GM12891 (cell line): Measurements from ENCODE around the gene SUPT6H.
A peak's percentile ranks its signal among the peaks of the same experiment; 100 is the strongest.
"Not testable (repeated sequence)": the region's sequence is repeated elsewhere in the genome, so short reads cannot be mapped to it uniquely, and the experiment has no call there.

Experiments used
- DNase-seq: peaks from one replicate; pipeline ENCODE4 v3.0.0; 2011; ENCODE audit warnings: low spot score; ENCODE audit not compliant: insufficient read length
- FAIRE-seq: peaks from 2 replicates; lab custom pipeline; 2011; peaks lifted over from hg19 to GRCh38; lab: Jason Lieb, UNC
- PAX5 ChIP-seq: IDR thresholded peaks from 2 replicates; pipeline ENCODE4 v1.6.1; 2011; ENCODE audit warnings: low read length, moderate library complexity, mild to moderate bottlenecking; ENCODE audit not compliant: insufficient read depth, severe bottlenecking
- POLR2A ChIP-seq: IDR thresholded peaks from 2 replicates; pipeline ENCODE4 v1.6.1; 2011; ENCODE audit warnings: low read depth, low read length, control low read depth
- POLR2AphosphoS5 ChIP-seq: IDR thresholded peaks from 2 replicates; pipeline ENCODE4 v1.6.1; 2011; ENCODE audit warnings: low read depth, low read length, control low read depth
- POU2F2 ChIP-seq: IDR thresholded peaks from 2 replicates; pipeline ENCODE4 v1.6.1; 2011; ENCODE audit warnings: low read depth, mild to moderate bottlenecking, control low read depth, low read length, moderate library complexity
- SPI1 ChIP-seq: IDR thresholded peaks from 2 replicates; pipeline ENCODE4 v1.6.1; 2011; ENCODE audit warnings: low read depth, low read length, control low read depth
- TAF1 ChIP-seq: IDR thresholded peaks from 2 replicates; pipeline ENCODE4 v1.6.1; 2011; ENCODE audit warnings: low read depth, low read length, control low read depth

SUPT6H gene

DNA sequence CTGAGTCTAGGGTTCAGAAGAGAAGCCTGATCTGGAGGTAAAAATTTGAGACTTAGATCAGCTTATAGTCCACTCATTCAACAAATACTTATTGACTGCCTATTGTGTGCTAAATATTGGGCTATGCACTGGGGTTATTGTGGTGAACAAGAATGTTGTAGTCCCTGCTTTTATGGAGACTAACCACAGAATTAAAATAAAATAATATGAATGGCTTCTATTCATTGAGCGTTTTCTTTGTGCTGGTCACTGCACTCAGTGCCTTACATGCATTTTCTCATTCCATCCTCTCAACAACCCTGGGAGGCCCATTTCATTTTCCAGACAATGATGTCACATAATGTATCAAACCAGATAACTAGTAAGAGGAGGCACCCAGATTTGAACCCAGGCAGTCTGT lies 71.3 kb downstream of the SUPT6H start:
- TF ChIP-seq POLR2AphosphoS5: no peak
- no peak for TF ChIP-seq SPI1
- TF ChIP-seq PAX5: no peak
- no peak for TF ChIP-seq TAF1
- TF ChIP-seq POLR2A: no peak
- FAIRE-seq (no peak), DNase-seq (no peak)

DNA sequence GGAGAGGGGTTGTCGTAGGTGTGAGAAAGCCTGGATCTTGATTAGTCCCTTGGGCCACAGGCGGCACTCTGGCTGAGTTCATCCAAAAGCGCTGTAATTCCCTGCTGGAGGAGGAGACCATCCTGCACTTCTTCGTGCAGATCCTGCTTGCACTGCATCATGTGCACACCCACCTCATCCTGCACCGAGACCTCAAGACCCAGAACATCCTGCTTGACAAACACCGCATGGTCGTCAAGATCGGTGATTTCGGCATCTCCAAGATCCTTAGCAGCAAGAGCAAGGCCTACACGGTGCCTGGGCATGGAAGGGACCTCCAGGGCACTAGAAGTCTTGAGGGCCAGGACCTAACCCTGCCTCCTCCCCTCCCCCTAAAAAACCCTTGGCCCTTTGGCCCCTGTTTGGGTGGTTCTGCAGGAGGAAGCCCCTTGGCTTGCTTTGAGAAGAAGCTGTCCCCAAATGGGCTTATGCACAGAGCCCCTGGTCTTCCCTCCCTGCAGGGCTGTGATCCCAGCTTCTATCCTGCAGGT lies 72.8 kb downstream of the SUPT6H start:
- DNase-seq (no peak), FAIRE-seq (no peak)
- TF ChIP-seq POU2F2 (no peak), POLR2AphosphoS5 (no peak), POLR2A (no peak), TAF1 (no peak), SPI1 (no peak), PAX5 (no peak)

DNA sequence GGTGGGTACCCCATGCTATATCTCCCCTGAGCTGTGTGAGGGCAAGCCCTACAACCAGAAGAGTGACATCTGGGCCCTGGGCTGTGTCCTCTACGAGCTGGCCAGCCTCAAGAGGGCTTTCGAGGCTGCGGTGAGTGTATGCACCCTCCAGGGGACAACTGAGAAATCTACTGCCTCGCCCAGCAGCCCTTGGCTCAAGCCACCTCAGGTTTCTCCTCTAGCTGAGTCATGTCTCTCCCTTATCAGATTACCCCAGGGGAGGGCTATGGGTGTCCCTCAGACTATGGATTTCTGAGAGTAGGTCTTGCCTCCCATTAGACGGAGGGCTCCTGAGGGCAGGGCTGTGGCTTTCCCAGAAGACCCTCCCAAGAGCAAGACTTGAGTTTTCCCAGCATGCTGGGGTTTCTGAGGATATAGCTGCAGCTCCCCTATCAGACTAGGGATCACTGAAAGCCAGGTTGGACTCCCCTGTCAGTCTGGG lies 73.3 kb downstream of the SUPT6H start:
- FAIRE-seq (no peak), DNase-seq (no peak)
- no peak for TF ChIP-seq POLR2A
- TF ChIP-seq SPI1: no peak
- no peak for TF ChIP-seq POU2F2
- TF ChIP-seq TAF1: no peak
- no peak for TF ChIP-seq PAX5
- TF ChIP-seq POLR2AphosphoS5: no peak

DNA sequence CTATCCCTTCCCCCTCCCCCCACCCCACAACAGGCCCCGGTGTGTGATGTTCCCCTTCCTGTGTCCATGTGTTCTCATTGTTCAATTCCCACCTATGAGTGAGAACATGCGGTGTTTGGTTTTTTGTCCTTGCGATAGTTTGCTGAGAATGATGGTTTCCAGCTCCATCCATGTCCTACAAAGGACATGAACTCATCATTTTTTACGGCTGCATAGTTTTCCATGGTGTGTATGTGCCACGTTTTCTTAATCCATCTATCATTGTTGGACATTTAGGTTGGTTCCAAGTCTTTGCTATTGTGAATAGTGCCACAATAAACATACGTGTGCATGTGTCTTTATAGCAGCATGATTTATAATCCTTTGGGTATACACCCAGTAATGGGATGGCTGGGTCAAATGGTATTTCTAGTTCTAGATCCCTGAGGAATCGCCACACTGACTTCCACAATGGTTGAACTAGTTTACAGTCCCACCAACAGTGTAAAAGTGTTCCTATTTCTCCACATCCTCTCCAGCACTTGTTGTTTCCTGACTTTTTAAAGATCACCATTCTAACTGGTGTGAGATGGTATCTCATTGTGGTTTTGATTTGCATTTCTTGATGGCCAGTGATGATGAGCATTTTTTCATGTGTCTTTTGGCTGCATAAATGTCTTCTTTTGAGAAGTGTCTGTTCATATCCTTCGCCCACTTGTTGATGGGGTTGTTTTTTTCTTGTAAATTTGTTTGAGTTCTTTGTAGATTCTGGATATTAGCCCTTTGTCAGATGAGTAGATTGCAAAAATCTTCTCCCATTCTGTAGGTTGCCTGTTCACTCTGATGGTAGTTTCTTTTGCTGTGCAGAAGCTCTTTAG lies 74.1 kb downstream of the SUPT6H start:
- FAIRE-seq, DNase-seq: not testable (repeated sequence)

DNA sequence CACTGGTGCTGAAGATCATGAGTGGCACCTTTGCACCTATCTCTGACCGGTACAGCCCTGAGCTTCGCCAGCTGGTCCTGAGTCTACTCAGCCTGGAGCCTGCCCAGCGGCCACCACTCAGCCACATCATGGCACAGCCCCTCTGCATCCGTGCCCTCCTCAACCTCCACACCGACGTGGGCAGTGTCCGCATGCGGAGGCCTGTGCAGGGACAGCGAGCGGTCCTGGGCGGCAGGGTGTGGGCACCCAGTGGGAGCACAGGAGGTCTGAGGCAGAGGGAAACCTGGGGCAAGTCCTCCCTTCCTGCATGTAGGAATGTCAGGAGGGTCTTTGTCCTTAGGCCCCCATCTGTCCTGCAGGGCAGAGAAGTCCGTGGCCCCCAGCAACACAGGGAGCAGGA lies 75.3 kb downstream of the SUPT6H start:
- FAIRE-seq (peak; percentile 23), DNase-seq (no peak)
- no peak for TF ChIP-seq TAF1
- TF ChIP-seq SPI1: no peak
- no peak for TF ChIP-seq POLR2A
- TF ChIP-seq PAX5: no peak
- TF ChIP-seq POLR2AphosphoS5: no peak
- TF ChIP-seq POU2F2: no peak

DNA sequence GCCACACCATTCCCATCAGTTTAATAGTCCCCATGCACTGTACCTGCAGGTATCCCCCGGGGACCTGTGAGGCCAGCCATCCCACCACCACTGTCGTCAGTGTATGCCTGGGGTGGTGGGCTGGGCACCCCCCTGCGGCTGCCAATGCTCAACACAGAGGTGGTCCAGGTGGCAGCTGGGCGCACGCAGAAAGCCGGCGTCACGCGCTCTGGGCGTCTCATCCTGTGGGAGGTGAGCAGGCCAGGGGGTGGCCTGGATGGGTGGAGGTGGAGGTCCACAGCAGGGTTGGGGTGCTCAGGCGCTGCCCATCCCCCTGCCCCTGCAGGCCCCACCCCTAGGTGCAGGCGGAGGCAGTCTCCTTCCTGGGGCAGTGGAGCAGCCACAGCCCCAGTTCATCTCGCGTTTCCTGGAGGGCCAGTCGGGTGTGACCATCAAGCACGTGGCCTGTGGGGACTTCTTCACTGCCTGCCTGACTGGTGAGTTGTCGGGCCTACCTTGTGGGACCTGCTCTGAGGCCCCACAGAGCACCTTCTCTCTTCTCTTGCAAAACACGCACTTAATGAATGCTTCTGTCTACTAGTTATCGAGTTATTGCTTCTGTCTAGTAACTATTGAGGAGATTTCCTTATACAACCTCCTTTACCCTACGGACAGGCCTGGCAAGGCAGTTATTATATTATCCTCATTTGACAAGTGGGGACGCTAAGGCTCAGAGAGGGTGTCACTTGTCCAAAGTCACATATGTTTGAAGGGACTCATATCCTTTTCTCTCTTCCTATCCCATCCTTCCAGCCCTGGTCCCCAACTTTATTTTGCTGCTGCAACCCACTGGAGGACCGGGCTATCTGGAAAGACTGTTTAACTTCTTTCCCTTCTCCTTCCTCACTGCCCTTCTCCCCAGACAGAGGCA lies 76.0 kb downstream of the SUPT6H start:
- DNase-seq: peak; percentile 82

DNA sequence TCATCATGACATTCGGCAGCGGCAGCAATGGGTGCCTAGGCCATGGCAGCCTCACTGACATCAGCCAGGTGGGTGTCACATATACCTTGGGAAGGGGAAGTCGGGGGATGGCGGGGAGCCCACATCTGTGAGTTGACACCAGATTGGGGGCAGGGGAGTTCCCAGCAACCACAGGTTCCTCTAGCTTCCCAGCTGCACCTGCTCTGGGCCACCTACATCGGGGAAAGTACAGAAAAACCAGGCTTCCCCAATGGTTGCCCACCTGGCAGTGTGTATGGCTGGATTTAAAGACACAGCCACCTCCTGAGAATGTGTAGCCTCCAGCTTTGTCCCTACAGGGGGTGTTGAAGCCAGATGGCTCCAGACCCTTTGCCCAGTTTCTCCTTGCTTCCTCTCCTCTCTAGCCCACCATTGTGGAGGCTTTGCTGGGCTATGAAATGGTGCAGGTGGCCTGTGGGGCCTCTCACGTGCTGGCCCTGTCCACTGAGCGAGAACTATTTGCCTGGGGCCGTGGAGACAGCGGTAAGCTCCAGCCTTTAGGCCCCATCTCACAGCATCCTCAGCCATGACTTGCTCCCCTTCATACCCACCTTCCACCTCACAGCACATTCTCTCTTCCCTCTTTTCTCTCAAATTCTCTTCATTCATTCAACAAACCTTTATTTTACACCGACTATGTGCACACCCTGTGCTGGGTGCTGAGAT lies 76.8 kb downstream of the SUPT6H start:
- DNase-seq (no peak), FAIRE-seq (peak; percentile 82)
- TF ChIP-seq SPI1 (peak; percentile 80), POLR2A (0 out of 2 replicates have a peak, but pooled peaks have one; percentile 33), POLR2AphosphoS5 (no peak; the same call in 1 of the 2 replicates), POU2F2 (peak; percentile 79), TAF1 (0 out of 2 replicates have a peak, but pooled peaks have one; percentile 10), PAX5 (peak; percentile 16)

More for the DNA sequence above, 76.0 kb downstream of the SUPT6H start:
- FAIRE-seq: peak; percentile 95
- TF ChIP-seq TAF1 (peak; percentile 97), SPI1 (no peak), PAX5 (peak; percentile 98), POLR2AphosphoS5 (peak; percentile 88), POU2F2 (peak; percentile 81), POLR2A (peak; percentile 91)

DNA sequence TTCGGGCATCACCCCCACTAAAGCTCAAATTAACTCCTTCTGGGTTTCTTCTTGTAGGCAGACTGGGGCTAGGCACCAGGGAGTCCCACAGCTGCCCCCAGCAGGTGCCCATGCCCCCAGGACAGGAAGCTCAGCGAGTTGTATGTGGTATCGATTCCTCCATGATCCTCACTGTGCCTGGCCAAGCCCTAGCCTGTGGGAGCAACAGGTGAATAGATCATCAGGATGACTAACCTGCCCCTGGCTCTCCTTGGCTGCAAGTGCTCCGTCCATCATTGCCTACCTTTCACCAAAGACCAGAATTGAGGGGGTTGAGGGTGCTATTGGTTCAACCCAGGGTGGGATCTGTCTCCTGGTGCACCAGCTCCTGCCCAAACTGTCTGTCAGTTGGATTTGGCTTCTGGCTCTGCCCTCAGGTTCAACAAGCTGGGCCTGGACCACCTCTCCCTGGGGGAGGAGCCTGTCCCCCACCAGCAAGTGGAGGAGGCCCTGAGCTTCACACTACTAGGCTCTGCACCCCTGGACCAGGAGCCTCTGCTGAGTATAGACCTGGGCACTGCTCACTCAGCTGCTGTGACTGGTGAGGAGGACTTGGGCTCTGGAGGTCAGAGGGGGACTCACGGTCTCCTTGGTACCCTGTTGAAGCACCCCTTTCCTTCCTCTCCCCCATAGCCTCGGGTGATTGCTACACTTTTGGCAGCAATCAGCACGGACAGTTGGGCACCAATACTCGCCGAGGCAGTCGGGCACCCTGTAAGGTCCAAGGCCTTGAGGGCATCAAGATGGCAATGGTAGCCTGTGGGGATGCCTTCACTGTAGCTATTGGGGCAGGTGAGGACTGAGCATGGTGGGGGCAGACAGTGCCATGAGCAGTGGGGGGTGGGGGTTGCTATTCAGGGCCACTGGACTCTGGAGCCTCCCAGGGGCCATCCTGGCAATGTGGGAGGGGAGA lies 78.7 kb downstream of the SUPT6H start:
- no peak for FAIRE-seq
- no peak for DNase-seq
- TF ChIP-seq TAF1: no peak
- no peak for TF ChIP-seq POLR2AphosphoS5
- no peak for TF ChIP-seq PAX5
- TF ChIP-seq POLR2A: no peak
- no peak for TF ChIP-seq SPI1
- no peak for TF ChIP-seq POU2F2
